CD4-positive, alpha-beta T cell treated with Interleukin-17A for 1 hour (primary cell): ENCODE data around the gene SLC35B2.

ENCODE experiments used
- DNase-seq: peaks from one replicate; pipeline ENCODE4 v3.0.0-alpha.2; 2020

The SLC35B2 gene

GRCh38 chr6:44251576-44252524, 5.5 kb downstream of the SLC35B2 start:
- no peak for DNase-seq

- DNase-seq: no peak
Observed at GRCh38 chr6:44250718-44251123, 6.6 kb downstream of the SLC35B2 start.

- no peak for DNase-seq
Observed at GRCh38 chr6:44250067-44250717, 7.1 kb downstream of the SLC35B2 start.

- DNase-seq: no peak
Observed at GRCh38 chr6:44249082-44249748, 8.1 kb downstream of the SLC35B2 start.

GRCh38 chr6:44248579-44248978, 8.7 kb downstream of the SLC35B2 start:
- DNase-seq: no peak

GRCh38 chr6:44247338-44248302, 9.7 kb downstream of the SLC35B2 start:
- peak; percentile 89 for DNase-seq

GRCh38 chr6:44246663-44247337, 10.5 kb downstream of the SLC35B2 start, which contains the start of gene HSP90AB1:
TSS of gene HSP90AB1 (plus strand) at chr6:44247101. CDS start at chr6:44248630, 1,529 bp downstream.
- peak; percentile 99 for DNase-seq

- peak; percentile 88 for DNase-seq
Observed at GRCh38 chr6:44245912-44246662, 11.2 kb downstream of the SLC35B2 start.

- no peak for DNase-seq
Observed at GRCh38 chr6:44245391-44245911, 11.9 kb downstream of the SLC35B2 start.

GRCh38 chr6:44243345-44243744, 14.0 kb downstream of the SLC35B2 start:
- no peak for DNase-seq

GRCh38 chr6:44238687-44239350, 18.5 kb downstream of the SLC35B2 start:
- no peak for DNase-seq

- peak; percentile 80 for DNase-seq
Observed at GRCh38 chr6:44237813-44238433, 19.4 kb downstream of the SLC35B2 start.

GRCh38 chr6:44237021-44237812, 20.1 kb downstream of the SLC35B2 start:
- peak; percentile 83 for DNase-seq

GRCh38 chr6:44235891-44236516, 21.3 kb downstream of the SLC35B2 start:
- DNase-seq: no peak

- DNase-seq: no peak
Observed at GRCh38 chr6:44235269-44235668, 22.1 kb downstream of the SLC35B2 start.

- no peak for DNase-seq
Observed at GRCh38 chr6:44234101-44235025, 23.0 kb downstream of the SLC35B2 start.

GRCh38 chr6:44233567-44234100, 23.7 kb downstream of the SLC35B2 start:
- no peak for DNase-seq
